Loucy (cell line): ENCODE measurements around the gene GDF9.

Experiments used
- EZH2phosphoT487 ChIP-seq: fragments of 200-600 bp; IDR thresholded peaks from 2 replicates; pipeline ENCODE4 v1.6.1; 2018; ENCODE audit warnings: antibody characterized with exemption, mild to moderate bottlenecking, moderate library complexity, borderline replicate concordance
- TF ChIP-seq, protein P1 (sequence below): fragments of 200-600 bp; sonication (generic); conservative IDR thresholded peaks from 2 replicates; pipeline ENCODE4 v1.5.1; 2014; ENCODE audit warnings: mild to moderate bottlenecking, antibody characterized with exemption, low read length

DNA sequence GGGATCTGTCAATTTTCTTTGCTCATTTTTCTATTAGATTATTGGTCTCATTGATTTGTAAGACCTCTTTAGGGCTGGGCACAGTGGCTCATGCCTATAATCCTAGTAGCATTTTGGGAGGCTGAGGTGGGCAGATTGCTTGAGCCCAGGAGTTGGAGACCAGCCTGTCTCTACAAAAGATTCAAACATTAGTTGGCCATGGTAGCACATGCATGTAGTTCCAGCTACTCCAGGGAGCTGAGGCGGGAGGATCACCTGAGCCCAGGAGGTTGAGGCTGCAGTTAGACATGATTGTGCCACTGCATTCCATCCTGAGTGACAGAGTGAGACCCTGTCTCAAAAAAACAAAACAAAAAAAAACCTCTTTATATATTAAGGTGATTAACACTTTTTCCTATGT is 29.4 kb downstream of the GDF9 start:
- TF ChIP-seq, protein P1, sequence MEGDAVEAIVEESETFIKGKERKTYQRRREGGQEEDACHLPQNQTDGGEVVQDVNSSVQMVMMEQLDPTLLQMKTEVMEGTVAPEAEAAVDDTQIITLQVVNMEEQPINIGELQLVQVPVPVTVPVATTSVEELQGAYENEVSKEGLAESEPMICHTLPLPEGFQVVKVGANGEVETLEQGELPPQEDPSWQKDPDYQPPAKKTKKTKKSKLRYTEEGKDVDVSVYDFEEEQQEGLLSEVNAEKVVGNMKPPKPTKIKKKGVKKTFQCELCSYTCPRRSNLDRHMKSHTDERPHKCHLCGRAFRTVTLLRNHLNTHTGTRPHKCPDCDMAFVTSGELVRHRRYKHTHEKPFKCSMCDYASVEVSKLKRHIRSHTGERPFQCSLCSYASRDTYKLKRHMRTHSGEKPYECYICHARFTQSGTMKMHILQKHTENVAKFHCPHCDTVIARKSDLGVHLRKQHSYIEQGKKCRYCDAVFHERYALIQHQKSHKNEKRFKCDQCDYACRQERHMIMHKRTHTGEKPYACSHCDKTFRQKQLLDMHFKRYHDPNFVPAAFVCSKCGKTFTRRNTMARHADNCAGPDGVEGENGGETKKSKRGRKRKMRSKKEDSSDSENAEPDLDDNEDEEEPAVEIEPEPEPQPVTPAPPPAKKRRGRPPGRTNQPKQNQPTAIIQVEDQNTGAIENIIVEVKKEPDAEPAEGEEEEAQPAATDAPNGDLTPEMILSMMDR, result no peak
- no peak for TF ChIP-seq EZH2phosphoT487
